ENCODE results near the gene TCEAL7. TPM values are rescaled to one million over a fixed set of nuclear protein-coding genes. Genes with fewer than 3 reads are reported as not detected.
A peak's percentile ranks its signal among the peaks of the same experiment; 100 is the strongest.

TCEAL7 gene
- total RNA-seq, 2 donors from 2014 or later, result 7.8 to 8.0 TPM

GRCh38 chrX:103311399-103311780 lies 18.6 kb upstream of the TCEAL7 start:
- H3K36me3 ChIP-seq, result no peaks in the 10 kb centered on the region
- no peaks in the 10 kb centered on the region for H3K4me1 ChIP-seq
- TF ChIP-seq, protein P1, sequence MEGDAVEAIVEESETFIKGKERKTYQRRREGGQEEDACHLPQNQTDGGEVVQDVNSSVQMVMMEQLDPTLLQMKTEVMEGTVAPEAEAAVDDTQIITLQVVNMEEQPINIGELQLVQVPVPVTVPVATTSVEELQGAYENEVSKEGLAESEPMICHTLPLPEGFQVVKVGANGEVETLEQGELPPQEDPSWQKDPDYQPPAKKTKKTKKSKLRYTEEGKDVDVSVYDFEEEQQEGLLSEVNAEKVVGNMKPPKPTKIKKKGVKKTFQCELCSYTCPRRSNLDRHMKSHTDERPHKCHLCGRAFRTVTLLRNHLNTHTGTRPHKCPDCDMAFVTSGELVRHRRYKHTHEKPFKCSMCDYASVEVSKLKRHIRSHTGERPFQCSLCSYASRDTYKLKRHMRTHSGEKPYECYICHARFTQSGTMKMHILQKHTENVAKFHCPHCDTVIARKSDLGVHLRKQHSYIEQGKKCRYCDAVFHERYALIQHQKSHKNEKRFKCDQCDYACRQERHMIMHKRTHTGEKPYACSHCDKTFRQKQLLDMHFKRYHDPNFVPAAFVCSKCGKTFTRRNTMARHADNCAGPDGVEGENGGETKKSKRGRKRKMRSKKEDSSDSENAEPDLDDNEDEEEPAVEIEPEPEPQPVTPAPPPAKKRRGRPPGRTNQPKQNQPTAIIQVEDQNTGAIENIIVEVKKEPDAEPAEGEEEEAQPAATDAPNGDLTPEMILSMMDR (IDR thresholded peaks at IDR 0.05), result no peak
- peak overlapping the region in 1 of 2 donors; percentile 53 for H3K4me3 ChIP-seq
- H3K27me3 ChIP-seq, result no peaks in the 10 kb centered on the region
- DNase-seq (ENCODE audit: low spot score), result no peak
- H3K9me3 ChIP-seq, result no peaks in the 10 kb centered on the region
- no peak overlapping the region for H3K27ac ChIP-seq

DNA sequence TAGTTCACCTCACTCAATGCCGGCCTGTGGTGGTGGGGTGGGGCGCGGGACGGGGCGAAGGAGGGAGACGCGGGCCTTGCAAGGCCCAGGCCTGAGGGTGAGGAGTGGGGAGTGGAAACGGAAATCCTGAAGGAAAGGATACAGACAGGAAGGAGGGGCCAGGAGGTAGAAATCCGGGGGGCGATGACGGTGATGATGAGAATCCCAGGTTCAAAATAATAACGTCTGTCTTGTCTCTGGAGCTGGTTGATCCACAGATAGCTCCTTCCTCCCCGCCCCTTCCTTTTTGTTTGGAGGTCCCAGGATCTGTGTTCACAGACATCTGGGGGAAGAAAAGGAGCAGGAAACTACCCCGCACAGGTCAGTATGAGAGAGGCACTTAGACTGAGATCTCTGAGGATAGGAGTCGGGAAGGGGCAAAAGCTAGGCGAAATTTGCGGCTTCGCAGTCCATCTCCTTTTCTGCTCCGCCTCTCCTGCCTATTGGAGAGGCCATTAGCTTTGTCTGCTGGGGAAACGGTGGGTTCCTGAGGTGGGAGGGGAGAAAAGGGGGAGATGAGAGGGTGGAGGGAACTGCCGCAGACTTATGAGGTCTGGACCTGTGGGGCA lies 746 bp downstream of the TCEAL7 start:
- H3K4me1 ChIP-seq, result no peaks in the 10 kb centered on the region
- no peak for DNase-seq (ENCODE audit: low spot score)
- no peaks in the 10 kb centered on the region for H3K36me3 ChIP-seq
- H3K9me3 ChIP-seq, result no peaks in the 10 kb centered on the region
- no peaks in the 10 kb centered on the region for H3K27me3 ChIP-seq
- peak overlapping the region; percentile 18 to 36 for H3K4me3 ChIP-seq
- TF ChIP-seq, protein P1 (IDR thresholded peaks at IDR 0.05), result no peak
- no peak overlapping the region for H3K27ac ChIP-seq

DNA sequence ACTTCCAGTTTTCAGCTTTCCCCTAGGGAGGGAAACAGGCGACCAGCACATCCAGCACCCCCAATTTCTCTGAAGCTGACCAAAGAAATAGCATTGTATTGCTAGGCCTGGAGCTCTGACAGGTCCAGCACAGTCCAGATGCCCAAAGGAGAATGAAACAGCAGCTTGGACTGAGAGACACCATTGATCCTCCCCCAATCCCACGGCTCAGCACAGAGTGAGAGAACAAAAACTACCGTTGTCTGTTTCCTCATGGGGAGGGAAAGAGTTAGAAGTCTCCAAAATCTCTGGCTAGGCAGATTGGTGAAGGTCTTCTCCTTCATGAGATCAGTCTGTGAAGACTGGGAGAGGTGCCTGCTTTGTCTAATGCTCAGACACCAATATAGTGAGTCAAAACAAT lies 8.6 kb downstream of the TCEAL7 start:
- no peaks in the 10 kb centered on the region for H3K9me3 ChIP-seq
- no peaks in the 10 kb centered on the region for H3K27me3 ChIP-seq
- TF ChIP-seq, protein P1 (IDR thresholded peaks at IDR 0.05), result no peak
- H3K27ac ChIP-seq, result no peak overlapping the region
- H3K4me1 ChIP-seq, result no peaks in the 10 kb centered on the region
- DNase-seq (ENCODE audit: low spot score), result no peak
- no peaks in the 10 kb centered on the region for H3K36me3 ChIP-seq
- no peak overlapping the region for H3K4me3 ChIP-seq

GRCh38 chrX:103343105-103343504 lies 13.1 kb downstream of the TCEAL7 start:
- no peaks in the 10 kb centered on the region for H3K4me1 ChIP-seq
- TF ChIP-seq, protein P1 (IDR thresholded peaks at IDR 0.05), result peak; percentile 40 to 72
- H3K27me3 ChIP-seq, result peaks cover 0 to 3% of the 10 kb centered on the region in 2 donors
- H3K36me3 ChIP-seq, result no peaks in the 10 kb centered on the region
- H3K27ac ChIP-seq, result no peak overlapping the region
- H3K9me3 ChIP-seq, result no peaks in the 10 kb centered on the region
- no peak for DNase-seq (ENCODE audit: low spot score)
- H3K4me3 ChIP-seq, result no peak overlapping the region

- TF ChIP-seq, protein P1 (IDR thresholded peaks at IDR 0.05), result no peak
- DNase-seq (ENCODE audit: low spot score), result no peak
- peaks cover 0 to 7% of the 10 kb centered on the region in 2 donors for H3K27me3 ChIP-seq
Observed at GRCh38 chrX:103344606-103345005, 14.6 kb downstream of the TCEAL7 start.

More at GRCh38 chrX:103344606-103345005, 14.6 kb downstream of the TCEAL7 start:
- no peak overlapping the region for H3K27ac ChIP-seq
- H3K36me3 ChIP-seq, result no peaks in the 10 kb centered on the region
- H3K4me3 ChIP-seq, result no peak overlapping the region
- no peaks in the 10 kb centered on the region for H3K9me3 ChIP-seq
- H3K4me1 ChIP-seq, result no peaks in the 10 kb centered on the region

Data from right atrium auricular region (tissue), 2 donors.